Measurements from ENCODE around the gene ADRB1.

Gene ADRB1

DNA sequence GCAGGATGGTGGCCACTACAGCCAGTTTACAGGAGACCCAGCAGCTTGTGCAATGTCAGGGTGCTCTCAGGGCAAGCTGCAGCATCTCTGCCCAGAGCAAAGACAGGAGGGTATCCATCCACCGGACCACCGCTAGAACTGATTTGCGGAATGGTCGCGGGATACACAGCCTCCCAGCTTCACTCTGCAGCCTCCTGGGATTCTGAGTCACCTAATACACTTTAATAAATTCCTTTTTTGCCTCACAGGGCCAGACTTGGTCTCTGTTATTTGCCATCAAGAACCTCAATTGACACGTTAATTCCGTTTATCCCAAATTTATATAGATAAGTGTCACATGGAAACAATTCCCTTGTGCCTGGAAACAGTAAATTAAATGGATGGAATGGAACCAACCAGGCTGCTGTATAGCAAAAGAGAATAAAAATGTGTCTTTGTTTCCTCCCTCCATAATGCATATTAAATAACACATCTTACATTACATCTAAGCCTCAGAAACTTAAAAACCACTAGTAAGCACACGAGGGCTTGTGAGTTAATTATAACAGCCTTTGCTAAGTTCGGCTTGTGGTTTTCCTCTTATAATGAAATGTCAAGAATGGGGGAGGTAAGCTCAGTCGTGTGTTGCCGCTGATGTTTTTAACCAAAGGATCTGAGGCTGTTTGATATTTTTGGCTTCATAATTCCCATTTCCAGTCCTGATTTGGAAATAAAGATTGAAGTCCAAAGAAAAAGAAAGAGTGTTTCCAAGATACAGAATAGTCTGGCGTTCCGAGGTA lies 52.1 kb downstream of the ADRB1 start:
- peak in 2 of 6 experiments; percentile 5 to 8 for DNase-seq

All from stimulated activated naive CD4-positive, alpha-beta T cell (primary cell).